SKM-1 (cell line): Measurements from ENCODE around the gene RAB31.
"Not testable (repeated sequence)": the region's sequence is repeated elsewhere in the genome, so short reads cannot be mapped to it uniquely, and the experiment has no call there.

Source experiments
- DNase-seq: peaks from one replicate; lab custom pipeline; 2025; ENCODE audit not compliant: unreplicated experiment; lab: John Stamatoyannopoulos, UW

RAB31 gene

GRCh38 chr18:9708057-9708433 is at the start of gene RAB31:
Gene RAB31 (plus strand): TSS chr18:9708301. CDS start chr18:9708406, 105 bp downstream.
- DNase-seq = no peak

- DNase-seq = no peak
These were observed 48.4 kb upstream of the RAB31 start for GRCh38 chr18:9659499-9660375.

- no peak for DNase-seq
These were observed 46.5 kb upstream of the RAB31 start for GRCh38 chr18:9661564-9661963.

DNA sequence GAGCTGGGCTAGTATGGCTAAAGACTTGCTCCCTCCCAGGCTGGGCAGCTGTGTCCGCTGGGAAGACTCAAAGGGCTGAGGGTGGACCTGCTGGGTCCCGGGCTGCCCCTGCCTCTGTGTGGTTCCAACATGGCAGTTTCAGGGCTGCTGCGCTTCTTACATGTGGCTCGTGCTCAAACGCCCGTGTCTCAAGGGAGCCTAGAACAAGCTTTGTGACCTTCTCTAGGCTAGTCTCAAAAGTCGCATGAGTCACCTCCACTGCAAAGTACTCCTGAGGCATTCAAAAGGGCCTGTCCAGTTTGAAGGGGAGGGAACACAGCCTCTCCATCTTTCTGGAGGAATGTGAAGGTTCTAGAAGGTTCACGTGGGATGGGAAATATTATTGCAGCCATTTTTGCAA is 44.7 kb upstream of the RAB31 start:
- DNase-seq = no peak

DNA sequence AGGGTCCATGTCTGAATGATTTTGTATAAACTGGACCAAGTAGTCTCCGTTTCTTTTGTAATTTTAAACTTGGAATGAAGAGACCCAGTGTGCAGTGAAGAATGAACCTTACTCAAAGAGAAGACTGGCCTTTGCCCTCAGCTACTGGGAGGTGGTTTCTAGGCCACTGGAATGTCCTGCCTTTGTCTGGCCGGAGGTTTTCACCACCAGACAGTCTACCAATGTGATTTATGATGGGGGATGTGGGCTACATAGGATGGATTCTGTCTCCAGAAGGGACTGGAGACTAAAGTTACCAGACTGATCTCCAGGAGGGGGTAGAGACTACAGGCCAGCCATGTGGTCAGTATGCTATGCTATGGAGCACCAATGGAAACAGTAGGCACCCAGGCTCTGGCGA is 42.8 kb upstream of the RAB31 start:
- no peak for DNase-seq

GRCh38 chr18:9666548-9666947 is 41.6 kb upstream of the RAB31 start:
- no peak for DNase-seq

GRCh38 chr18:9669016-9669415 is 39.1 kb upstream of the RAB31 start:
- no peak for DNase-seq

- no peak for DNase-seq
These were observed 36.9 kb upstream of the RAB31 start for GRCh38 chr18:9671214-9671613.

DNA sequence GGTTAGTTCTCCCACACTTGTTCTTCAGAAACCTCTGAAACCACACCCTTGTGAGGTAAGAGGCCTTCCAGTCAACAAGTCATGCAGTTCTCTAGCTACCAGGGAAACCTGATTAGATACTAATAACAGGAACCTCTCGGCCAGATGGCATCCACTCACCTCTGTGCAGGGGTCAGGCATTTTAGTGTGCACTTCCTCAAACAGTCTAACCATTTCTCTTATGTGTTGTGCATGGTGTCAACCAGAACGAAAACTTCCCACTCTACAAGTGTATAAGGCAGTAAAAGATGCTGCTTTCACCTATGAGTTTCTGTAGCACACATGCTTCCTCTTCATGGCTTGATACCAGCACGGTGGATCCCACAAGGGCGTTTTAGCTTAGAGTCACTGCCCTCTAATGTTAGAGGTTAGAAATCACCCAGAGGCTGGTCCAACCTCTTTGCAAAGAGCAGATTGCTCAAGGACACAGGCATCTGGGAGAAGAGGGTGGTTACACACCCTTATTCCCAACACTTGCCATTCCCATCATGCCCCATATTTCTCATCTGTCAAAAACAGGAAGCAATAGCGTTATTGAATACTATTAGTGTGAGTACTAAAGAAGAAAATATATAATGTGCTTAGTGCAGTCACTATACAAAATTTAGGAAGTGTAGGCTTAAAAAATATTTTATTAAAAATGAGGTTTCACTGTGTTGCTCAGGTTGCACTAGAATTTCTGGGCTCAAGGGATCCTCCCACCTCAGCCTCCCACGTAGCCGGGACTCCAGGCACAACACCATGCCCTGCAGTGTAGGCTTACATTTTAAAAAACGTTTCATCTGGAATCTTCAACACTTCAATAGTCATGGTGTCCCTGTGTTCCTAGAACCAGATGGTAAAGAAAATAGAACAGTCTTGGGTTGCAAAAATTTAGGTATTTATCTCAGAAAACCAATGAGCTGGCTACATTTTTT is 34.5 kb upstream of the RAB31 start:
- DNase-seq = peak; percentile 99

GRCh38 chr18:9678216-9678615 is 29.9 kb upstream of the RAB31 start:
- DNase-seq = not testable (repeated sequence)

- no peak for DNase-seq
These were observed 29.0 kb upstream of the RAB31 start for GRCh38 chr18:9679125-9679524.

DNA sequence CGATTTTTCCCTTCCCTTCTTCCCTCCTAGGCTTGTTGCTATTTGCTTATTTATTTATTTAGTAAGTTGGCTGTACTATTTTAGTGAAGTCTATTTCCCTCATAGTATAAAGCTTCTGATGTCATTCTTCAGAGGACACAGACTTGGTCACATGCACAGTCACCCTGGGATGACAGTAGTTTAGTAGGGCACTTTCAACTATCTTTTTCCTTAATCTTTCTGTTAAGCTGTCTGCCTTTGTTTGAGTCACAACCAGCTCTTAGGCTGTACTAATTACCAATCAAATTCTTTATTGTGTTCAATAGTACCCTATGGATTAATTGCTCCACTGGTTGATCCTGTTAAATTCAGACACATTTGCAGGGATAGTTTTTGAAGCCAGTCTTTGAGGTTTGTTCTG is 26.9 kb upstream of the RAB31 start:
- DNase-seq = no peak

GRCh38 chr18:9682572-9682971 is 25.5 kb upstream of the RAB31 start:
- DNase-seq = no peak

DNA sequence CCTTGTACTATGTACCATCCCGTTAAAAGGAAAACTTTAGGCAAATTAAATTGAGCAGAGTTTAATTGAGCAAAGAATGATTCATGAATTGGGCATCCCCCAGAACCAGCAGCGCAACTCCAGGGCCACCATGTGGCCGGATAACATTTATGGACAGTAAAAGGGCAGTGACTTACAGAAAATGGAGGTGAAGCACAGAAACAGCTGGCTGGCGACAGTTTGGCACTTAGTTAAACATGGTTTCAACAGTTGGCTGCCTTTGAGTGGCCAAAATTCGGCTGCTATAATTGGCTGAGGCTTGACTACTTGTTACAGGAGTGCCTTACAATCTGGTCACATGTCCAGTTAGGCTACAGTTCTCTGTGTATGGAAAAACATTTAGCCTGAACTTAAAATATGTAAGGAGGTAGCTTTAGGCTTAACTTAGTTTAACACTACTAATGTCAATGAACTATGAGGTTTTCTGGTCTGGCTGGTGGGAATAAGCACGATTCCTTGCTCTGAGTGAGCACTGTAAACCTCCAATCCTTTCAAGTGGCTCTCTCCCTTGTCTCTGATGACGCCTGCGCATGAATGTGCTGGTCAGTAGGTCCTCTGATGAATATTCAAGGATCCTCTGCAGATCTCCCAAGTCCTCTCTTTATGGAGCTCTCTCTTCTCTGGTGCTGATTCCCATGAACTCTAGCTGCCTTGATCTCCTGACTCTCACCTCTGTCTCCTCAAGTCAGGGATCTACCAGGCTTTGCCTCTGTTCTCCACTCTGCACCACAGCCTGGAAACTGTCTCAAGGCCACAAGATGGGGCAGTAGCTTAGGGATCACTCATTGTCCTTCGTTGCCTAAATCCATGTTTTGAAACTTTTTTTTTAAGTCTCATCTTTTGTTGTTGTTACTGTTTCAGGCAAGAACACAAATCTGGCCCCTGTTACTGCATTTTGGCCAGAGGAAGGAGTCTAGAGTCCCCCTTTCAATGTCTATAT is 24.4 kb upstream of the RAB31 start:
- no peak for DNase-seq

DNA sequence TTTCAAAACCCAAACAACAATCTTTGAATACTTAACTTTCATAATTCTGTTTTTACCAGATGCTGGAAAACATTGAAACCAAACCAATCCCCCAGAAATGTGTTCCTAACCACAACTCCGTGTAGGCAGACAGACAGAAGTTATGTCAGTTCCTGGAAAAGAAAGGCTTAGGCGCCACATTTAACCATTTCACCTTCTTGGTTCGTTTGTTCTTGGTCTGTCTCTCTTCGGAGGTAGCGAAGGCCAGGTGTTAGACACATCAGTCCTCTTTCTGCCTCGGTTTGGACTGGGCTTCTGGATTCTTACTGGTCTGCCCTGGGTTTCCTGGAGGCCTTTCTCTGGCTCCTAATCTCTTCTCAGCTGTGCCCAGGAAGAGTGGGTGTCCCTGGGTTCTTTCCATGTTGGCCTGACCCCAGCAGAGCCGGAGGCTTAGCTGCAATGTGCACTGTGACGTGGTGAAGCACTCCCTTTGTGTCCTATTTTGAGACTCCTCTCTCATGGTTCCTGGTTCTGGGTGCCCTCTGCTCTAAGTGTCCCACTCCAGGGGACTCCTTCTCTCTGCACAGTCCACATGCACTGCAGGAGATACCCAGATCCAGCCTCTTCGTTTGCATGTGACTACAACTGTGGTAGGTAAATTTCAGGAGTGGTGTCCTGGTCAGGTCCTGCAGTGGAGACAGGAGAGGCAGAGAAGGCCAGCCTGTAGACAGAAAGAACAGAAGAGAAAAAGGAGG is 23.1 kb upstream of the RAB31 start:
- no peak for DNase-seq

GRCh38 chr18:9685615-9685890 is 22.5 kb upstream of the RAB31 start:
- no peak for DNase-seq

DNA sequence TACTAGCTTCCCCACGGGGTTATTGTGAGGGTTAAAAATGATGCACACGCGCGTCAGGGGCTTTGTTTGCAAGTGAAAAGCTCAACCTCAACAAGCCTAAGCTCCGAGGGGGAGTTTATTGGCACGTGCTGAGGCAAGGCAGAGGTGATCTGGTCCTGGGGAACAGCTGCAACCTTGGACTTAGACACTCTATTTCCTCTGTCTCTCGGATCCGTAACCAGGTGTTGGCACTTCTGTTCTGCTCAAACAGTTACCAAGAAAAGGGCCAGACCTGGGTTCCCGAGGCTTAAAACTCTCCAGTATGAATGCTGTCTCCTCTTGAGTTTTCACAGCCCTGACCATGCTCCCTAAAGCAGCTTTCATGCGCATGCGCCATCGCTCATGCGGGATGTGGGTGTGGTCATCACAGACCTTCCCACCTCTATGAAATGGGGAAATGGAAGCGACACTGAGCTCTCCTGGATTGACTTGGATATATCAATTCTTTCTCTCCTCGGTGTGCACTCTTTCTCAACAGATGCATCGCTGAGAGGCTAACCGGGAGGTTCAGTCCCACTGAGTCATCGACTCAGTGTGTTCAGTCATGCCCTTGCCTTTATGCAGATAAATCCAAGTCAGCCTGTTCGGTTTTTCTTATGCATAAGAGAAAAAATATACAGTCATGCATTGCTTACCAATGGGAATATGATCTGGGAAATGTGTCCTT is 19.9 kb upstream of the RAB31 start:
- DNase-seq = no peak

DNA sequence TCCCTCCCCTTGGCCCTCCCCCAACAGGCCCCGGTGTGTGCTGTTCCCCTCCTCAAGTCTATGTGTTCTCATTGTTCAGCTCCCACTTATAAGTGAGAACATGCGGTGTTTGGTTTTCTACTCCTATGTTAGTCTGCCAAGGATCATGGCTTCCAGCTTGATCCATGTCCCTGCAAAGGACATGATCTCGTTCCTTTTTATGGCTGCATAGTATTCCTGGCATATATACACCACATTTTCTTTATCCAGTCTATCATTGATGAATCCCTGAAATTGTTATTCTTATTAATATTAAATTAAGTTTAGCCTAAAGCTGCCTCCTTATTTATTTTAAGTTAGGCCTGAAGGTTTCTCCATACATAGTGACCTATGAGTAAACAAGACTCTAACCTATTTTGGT is 18.8 kb upstream of the RAB31 start:
- DNase-seq = no peak

GRCh38 chr18:9690418-9691188 is 17.5 kb upstream of the RAB31 start:
- DNase-seq = no peak
